ENCODE measurements around the gene LPAR6.

The LPAR6 gene

GRCh38 chr13:48380581-48380980, 32.3 kb downstream of the LPAR6 start:
- in situ Hi-C loops (cut with HindIII; ENCODE audit: low sequenced_read_pairs), result no loop called here

DNA sequence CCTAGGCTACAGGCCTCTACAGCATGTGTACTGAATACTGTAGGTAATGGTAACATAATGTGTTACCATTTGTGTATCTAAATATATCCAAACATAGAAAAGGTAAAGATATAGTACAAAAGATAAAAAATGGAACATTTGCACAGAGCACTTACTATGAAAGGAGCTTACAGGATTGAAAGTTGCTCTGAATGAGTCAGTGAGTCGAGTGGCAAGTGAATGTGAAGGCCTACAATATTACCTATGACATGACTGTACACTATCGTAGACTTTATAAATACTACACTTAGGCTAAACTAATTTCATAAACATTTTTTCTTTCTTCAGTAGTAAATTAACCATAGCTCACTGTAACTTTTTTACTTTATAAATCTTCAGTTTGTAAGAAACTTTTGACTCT, 35.1 kb downstream of the LPAR6 start:
- in situ Hi-C loops (cut with HindIII; ENCODE audit: low sequenced_read_pairs), result no loop called here

DNA sequence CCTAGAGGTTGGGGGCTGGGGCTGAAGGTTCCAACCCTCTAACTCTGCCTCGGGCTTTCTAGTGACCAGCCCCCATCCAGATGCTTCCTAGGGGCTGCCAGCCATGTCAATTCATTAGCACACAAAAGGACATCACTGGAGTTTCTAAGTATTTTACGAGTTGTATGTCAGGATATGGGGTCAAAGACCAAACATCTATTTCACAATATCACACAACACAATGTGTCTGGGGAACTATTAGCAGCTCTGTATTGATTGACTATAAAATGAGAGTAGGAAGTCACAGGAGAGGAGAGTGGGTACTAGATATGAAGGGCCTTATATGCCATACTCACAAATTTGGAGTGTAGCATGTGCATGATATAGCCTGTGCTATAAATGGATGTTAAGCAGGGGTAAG, 42.1 kb downstream of the LPAR6 start:
- in situ Hi-C loops (cut with HindIII; ENCODE audit: low sequenced_read_pairs), result no loop called here

GRCh38 chr13:48369988-48370387, 42.9 kb downstream of the LPAR6 start:
- in situ Hi-C loops (cut with HindIII; ENCODE audit: low sequenced_read_pairs), result no loop called here

All from endothelial cell of hepatic sinusoid (primary cell).